HepG2 (cell line): ENCODE results near the gene IGFLR1. TPM values are rescaled to one million over a fixed set of nuclear protein-coding genes. Genes with fewer than 3 reads are reported as not detected.

Experiments
- ADNP ChIP-seq: sonication (generic); formaldehyde crosslinking; IDR thresholded peaks from 2 replicates; pipeline ENCODE4 v1.4.0; 2020; ENCODE audit warnings: missing genetic modification reagents
- AGO1 ChIP-seq: fragments of 200-400 bp; formaldehyde crosslinking; IDR thresholded peaks from 2 replicates; pipeline ENCODE4 v1.6.1; 2017; ENCODE audit warnings: mild to moderate bottlenecking, low read depth, low read length, moderate library complexity; ENCODE audit not compliant: poor library complexity, severe bottlenecking
- ERF ChIP-seq: IDR thresholded peaks from 2 replicates; pipeline ENCODE4 v1.6.1; 2018; ENCODE audit warnings: missing biosample characterization, missing genetic modification reagents
- FOXO1 ChIP-seq: sonication (generic); formaldehyde crosslinking; IDR thresholded peaks from 2 replicates; pipeline ENCODE4 v1.4.0; 2020; ENCODE audit warnings: missing genetic modification reagents
- GTF3A ChIP-seq: sonication (generic); formaldehyde crosslinking; conservative IDR thresholded peaks from 2 replicates; pipeline ENCODE4 v1.4.0; 2020; ENCODE audit warnings: mild to moderate bottlenecking, missing genetic modification reagents
- HCFC1 ChIP-seq: fragments of 150-350 bp; IDR thresholded peaks from 2 replicates; pipeline ENCODE4 v1.6.1; 2014; ENCODE audit warnings: low read depth, low read length
- MAFF ChIP-seq: IDR thresholded peaks from 2 replicates; pipeline ENCODE4 v1.6.1; 2011; ENCODE audit warnings: low read depth, low read length, improper control_type of control experiment
- NAIF1 ChIP-seq: sonication (generic); formaldehyde crosslinking; IDR thresholded peaks from 2 replicates; pipeline ENCODE4 v1.5.0; 2020; ENCODE audit warnings: mild to moderate bottlenecking, missing genetic modification reagents, borderline replicate concordance
- ONECUT2 ChIP-seq: sonication (generic); formaldehyde crosslinking; IDR thresholded peaks from 2 replicates; pipeline ENCODE4 v1.4.0; 2020; ENCODE audit warnings: missing genetic modification reagents
- POLR2G ChIP-seq: fragments of 200-400 bp; formaldehyde crosslinking; IDR thresholded peaks from 2 replicates; pipeline ENCODE4 v1.6.1; 2018; ENCODE audit warnings: mild to moderate bottlenecking, low read depth, low read length, moderate library complexity
- XBP1 ChIP-seq: sonication (generic); formaldehyde crosslinking; IDR thresholded peaks from 2 replicates; pipeline ENCODE4 v1.5.0; 2020; ENCODE audit warnings: missing genetic modification reagents
- ZBTB7A ChIP-seq: sonication (generic); formaldehyde crosslinking; IDR thresholded peaks from 2 replicates; pipeline ENCODE4 v1.8.0; 2022; ENCODE audit warnings: mild to moderate bottlenecking, missing genetic modification reagents
- ZNF260 ChIP-seq: sonication (generic); formaldehyde crosslinking; IDR thresholded peaks from 2 replicates; pipeline ENCODE4 v1.4.0; 2020; ENCODE audit warnings: missing genetic modification reagents, low read depth, mild to moderate bottlenecking, borderline replicate concordance
- ZNF274 ChIP-seq: sonication (generic); formaldehyde crosslinking; IDR thresholded peaks from 2 replicates; pipeline ENCODE4 v1.5.1; 2020; ENCODE audit warnings: mild to moderate bottlenecking, missing genetic modification reagents
- polyA plus RNA-seq, 8 experiments: library from polyadenylated mRNA; depleted of rRNA in 3 of 8; stranded (reverse) in 7 of 8; unstranded in 1 of 8; fragments of >200 nt; fragmentation: Illumina TruSeq in 4 of 8; extraction: Trizol in 4 of 8; gene quantifications; 2 replicates each; pipeline versions ENCODE4 v1.2.1 to v1.2.3, GENCODE V29; 2011 to 2016; ENCODE audit warnings: low read depth in 4 of 8, missing spikeins in 1 of 8, mixed read lengths in 1 of 8; ENCODE audit not compliant: insufficient read depth in 1 of 8
- total RNA-seq, 5 experiments: library from RNA; depleted of rRNA; stranded (reverse); fragments of >200 nt; fragmentation: Illumina TruSeq; extraction: Trizol; gene quantifications; 2 replicates each; pipeline ENCODE4 v1.2.3, GENCODE V29; 2016; ENCODE audit warnings: low read depth in 1 of 5
- TF ChIP-seq, protein P1 (sequence below), 2 experiments: IDR thresholded peaks; 2 replicates each; pipeline ENCODE4 v1.6.1; 2011 to 2012; ENCODE audit warnings: low read length in 2 of 2, borderline replicate concordance in 1 of 2, low read depth in 1 of 2, mild to moderate bottlenecking in 1 of 2, moderate library complexity in 1 of 2
- TF ChIP-seq, protein P2 (sequence below): IDR thresholded peaks from 2 replicates; pipeline ENCODE4 v1.6.1; 2018; ENCODE audit warnings: missing genetic modification reagents, mild to moderate bottlenecking, missing compliant biosample characterization
- TF ChIP-seq, protein P3 (sequence below): sonication (generic); formaldehyde crosslinking; IDR thresholded peaks from 2 replicates; pipeline ENCODE4 v1.5.1; 2020; ENCODE audit warnings: mild to moderate bottlenecking, missing genetic modification reagents, moderate library complexity

IGFLR1 gene
- total and polyA plus RNA-seq, 2 of the 13 experiments (the other 11 are each of a cell fraction or from before 2014, with no cell fraction given): 5.4 to 8.9 TPM

DNA sequence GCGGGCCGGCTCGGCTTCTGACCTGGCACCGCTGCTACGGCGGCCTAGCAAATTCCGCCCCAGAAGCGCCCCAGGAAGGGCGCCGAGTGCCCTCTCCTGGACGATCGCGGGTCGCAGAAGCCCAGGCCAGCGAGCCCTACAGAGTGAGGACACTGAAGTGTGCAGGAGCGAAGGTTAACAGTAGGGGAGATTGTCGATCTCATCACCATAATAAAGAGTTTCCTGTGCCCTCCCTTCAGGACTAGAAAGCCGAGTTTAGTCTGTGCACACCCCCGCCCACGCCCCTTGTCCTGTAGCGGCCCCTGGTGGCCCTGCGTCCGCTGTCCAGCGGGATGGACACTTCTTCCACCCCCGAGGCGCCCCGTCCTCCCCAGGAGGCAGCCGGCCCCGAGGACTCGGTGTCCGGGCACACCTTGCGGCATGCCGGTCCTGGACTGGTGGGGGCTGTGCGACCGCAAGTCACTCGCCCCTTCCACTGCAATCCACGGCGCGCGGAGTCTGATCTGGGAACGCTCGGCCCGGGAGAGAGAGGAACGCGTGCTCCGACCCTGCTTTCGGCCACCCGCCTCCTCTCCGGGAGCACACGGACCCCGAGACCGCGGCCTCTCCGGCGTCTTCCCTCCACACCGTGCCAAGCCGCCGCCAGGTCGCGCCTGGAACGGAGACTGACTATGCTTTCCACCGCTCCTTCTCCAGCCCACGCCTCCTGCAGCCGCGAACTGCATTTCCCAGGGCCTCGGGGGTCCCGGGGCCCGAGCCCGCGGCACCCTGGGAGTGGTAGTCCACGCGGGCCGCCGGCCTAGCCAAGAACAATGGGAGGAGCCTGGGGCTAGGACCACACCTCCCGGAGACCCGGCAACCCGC, 25.2 kb downstream of the IGFLR1 start (continued):
- TF ChIP-seq FOXO1 (CRISPR knock-in tag) (no peak), ADNP (no peak), POLR2G (peak; percentile 48), ONECUT2 (CRISPR knock-in tag) (0 out of 2 replicates have a peak, but pooled peaks have one; percentile 6), ZBTB7A (peak; percentile 68; the same call in 1 of the 2 replicates), ZNF274 (CRISPR knock-in tag) (0 out of 2 replicates have a peak, but pooled peaks have one; percentile 32), XBP1 (no peak), MAFF (no peak), GTF3A (CRISPR knock-in tag) (0 out of 2 replicates have a peak, but pooled peaks have one; percentile 75), AGO1 (peak; percentile 19), HCFC1 (peak; percentile 86; the same call in 1 of the 2 replicates), ERF (CRISPR knock-in tag) (peak; percentile 64), NAIF1 (CRISPR knock-in tag) (no peak; the same call in 1 of the 2 replicates), ZNF260 (no peak)
- TF ChIP-seq, protein P1, sequence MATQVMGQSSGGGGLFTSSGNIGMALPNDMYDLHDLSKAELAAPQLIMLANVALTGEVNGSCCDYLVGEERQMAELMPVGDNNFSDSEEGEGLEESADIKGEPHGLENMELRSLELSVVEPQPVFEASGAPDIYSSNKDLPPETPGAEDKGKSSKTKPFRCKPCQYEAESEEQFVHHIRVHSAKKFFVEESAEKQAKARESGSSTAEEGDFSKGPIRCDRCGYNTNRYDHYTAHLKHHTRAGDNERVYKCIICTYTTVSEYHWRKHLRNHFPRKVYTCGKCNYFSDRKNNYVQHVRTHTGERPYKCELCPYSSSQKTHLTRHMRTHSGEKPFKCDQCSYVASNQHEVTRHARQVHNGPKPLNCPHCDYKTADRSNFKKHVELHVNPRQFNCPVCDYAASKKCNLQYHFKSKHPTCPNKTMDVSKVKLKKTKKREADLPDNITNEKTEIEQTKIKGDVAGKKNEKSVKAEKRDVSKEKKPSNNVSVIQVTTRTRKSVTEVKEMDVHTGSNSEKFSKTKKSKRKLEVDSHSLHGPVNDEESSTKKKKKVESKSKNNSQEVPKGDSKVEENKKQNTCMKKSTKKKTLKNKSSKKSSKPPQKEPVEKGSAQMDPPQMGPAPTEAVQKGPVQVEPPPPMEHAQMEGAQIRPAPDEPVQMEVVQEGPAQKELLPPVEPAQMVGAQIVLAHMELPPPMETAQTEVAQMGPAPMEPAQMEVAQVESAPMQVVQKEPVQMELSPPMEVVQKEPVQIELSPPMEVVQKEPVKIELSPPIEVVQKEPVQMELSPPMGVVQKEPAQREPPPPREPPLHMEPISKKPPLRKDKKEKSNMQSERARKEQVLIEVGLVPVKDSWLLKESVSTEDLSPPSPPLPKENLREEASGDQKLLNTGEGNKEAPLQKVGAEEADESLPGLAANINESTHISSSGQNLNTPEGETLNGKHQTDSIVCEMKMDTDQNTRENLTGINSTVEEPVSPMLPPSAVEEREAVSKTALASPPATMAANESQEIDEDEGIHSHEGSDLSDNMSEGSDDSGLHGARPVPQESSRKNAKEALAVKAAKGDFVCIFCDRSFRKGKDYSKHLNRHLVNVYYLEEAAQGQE (IDR thresholded peaks at IDR 0.05; ENCODE audit: borderline replicate concordance in 1 of 2, low read depth in 1 of 2, low read length in 2 of 2): no peak
- TF ChIP-seq, protein P2, sequence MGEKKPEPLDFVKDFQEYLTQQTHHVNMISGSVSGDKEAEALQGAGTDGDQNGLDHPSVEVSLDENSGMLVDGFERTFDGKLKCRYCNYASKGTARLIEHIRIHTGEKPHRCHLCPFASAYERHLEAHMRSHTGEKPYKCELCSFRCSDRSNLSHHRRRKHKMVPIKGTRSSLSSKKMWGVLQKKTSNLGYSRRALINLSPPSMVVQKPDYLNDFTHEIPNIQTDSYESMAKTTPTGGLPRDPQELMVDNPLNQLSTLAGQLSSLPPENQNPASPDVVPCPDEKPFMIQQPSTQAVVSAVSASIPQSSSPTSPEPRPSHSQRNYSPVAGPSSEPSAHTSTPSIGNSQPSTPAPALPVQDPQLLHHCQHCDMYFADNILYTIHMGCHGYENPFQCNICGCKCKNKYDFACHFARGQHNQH (CRISPR knock-in tag): peak; percentile 42; the same call in 1 of the 2 replicates
- TF ChIP-seq, protein P3, sequence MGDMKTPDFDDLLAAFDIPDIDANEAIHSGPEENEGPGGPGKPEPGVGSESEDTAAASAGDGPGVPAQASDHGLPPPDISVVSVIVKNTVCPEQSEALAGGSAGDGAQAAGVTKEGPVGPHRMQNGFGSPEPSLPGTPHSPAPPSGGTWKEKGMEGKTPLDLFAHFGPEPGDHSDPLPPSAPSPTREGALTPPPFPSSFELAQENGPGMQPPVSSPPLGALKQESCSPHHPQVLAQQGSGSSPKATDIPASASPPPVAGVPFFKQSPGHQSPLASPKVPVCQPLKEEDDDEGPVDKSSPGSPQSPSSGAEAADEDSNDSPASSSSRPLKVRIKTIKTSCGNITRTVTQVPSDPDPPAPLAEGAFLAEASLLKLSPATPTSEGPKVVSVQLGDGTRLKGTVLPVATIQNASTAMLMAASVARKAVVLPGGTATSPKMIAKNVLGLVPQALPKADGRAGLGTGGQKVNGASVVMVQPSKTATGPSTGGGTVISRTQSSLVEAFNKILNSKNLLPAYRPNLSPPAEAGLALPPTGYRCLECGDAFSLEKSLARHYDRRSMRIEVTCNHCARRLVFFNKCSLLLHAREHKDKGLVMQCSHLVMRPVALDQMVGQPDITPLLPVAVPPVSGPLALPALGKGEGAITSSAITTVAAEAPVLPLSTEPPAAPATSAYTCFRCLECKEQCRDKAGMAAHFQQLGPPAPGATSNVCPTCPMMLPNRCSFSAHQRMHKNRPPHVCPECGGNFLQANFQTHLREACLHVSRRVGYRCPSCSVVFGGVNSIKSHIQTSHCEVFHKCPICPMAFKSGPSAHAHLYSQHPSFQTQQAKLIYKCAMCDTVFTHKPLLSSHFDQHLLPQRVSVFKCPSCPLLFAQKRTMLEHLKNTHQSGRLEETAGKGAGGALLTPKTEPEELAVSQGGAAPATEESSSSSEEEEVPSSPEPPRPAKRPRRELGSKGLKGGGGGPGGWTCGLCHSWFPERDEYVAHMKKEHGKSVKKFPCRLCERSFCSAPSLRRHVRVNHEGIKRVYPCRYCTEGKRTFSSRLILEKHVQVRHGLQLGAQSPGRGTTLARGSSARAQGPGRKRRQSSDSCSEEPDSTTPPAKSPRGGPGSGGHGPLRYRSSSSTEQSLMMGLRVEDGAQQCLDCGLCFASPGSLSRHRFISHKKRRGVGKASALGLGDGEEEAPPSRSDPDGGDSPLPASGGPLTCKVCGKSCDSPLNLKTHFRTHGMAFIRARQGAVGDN: peak; percentile 88
